GM12875 (cell line): Measurements from ENCODE around the gene LRRC4C.

ENCODE experiments used
- H3K4me3 ChIP-seq: one replicate; pipeline ENCODE4 v1.5.1; 2011; ENCODE audit warnings: low read depth, low read length, control low read depth
- TF ChIP-seq, protein P1 (sequence below): IDR thresholded peaks from 2 replicates; pipeline ENCODE4 v1.5.1; 2011; ENCODE audit warnings: low read depth, mild to moderate bottlenecking, control low read depth, inconsistent platforms, low read length, moderate library complexity, borderline replicate concordance; ENCODE audit not compliant: insufficient read depth

LRRC4C gene

GRCh38 chr11:41334007-41334933 lies 125.2 kb downstream of the LRRC4C start:
- no peak overlapping the region for H3K4me3 ChIP-seq
- TF ChIP-seq, protein P1, sequence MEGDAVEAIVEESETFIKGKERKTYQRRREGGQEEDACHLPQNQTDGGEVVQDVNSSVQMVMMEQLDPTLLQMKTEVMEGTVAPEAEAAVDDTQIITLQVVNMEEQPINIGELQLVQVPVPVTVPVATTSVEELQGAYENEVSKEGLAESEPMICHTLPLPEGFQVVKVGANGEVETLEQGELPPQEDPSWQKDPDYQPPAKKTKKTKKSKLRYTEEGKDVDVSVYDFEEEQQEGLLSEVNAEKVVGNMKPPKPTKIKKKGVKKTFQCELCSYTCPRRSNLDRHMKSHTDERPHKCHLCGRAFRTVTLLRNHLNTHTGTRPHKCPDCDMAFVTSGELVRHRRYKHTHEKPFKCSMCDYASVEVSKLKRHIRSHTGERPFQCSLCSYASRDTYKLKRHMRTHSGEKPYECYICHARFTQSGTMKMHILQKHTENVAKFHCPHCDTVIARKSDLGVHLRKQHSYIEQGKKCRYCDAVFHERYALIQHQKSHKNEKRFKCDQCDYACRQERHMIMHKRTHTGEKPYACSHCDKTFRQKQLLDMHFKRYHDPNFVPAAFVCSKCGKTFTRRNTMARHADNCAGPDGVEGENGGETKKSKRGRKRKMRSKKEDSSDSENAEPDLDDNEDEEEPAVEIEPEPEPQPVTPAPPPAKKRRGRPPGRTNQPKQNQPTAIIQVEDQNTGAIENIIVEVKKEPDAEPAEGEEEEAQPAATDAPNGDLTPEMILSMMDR: no peak

- no peak overlapping the region for H3K4me3 ChIP-seq
Measured at GRCh38 chr11:41333357-41333756, 126.1 kb downstream of the LRRC4C start.

GRCh38 chr11:41328324-41328723 lies 131.1 kb downstream of the LRRC4C start:
- H3K4me3 ChIP-seq: no peak overlapping the region
- TF ChIP-seq, protein P1: no peak

More at GRCh38 chr11:41333357-41333756, 126.1 kb downstream of the LRRC4C start:
- TF ChIP-seq, protein P1: no peak

DNA sequence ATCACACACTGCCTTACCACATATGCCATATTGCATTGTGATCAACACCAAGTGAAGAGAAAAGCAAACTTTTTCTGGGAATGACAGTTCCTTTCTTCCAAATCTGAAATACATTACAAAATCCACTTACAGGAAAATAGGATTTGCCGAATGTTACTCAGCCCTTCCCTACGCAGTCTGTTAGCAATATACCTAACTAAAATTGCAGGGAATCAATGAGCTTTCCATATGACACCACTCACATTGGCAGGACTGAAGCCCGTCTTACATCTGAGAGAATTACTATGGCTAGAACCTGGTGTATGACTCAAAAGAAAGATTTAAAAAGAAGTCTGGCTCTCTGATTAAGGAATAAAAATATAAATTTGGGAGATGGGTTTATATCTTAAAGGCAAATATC lies 136.0 kb downstream of the LRRC4C start:
- no peak overlapping the region for H3K4me3 ChIP-seq
- TF ChIP-seq, protein P1: no peak

GRCh38 chr11:41320653-41321052 lies 138.8 kb downstream of the LRRC4C start:
- no peak overlapping the region for H3K4me3 ChIP-seq
- TF ChIP-seq, protein P1: no peak

DNA sequence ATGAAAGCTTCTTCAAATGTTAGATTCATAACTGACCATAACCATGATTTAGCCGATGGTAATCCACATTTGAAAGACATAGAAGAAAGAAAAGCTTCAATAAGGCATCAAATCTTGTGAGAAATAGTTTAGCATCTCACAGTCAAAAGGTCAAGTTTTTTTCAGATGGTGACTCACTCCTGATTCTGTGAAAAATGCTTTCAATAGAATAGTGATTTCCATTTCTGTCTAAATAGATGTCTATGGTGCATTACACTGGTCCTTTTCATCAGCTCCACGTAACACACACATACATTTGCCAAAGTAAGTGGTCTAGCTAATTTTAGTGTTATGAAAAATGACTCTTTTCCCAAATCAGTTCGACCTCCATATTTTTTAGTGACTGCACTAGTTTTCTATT lies 139.2 kb downstream of the LRRC4C start:
- no peak overlapping the region for H3K4me3 ChIP-seq
- TF ChIP-seq, protein P1: no peak

DNA sequence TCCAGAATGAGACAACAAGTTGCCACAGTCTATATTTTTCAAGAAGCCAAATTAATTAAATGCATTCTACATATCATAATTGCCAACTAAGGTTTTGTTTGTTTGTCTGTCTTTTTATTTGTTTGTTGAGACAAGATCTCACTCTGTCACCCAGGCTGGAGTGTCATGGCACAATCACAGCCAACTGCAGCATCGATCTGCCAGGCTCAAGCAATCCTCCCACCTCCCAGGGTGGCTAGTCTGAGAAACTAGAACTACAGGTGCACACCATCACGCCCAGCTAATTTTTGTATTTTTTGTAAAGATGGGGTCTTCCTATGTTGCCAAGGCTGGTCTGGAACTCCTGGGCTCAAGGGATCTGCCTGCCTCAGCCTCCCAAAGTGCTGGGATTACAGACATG lies 140.0 kb downstream of the LRRC4C start:
- no peak overlapping the region for H3K4me3 ChIP-seq
- TF ChIP-seq, protein P1: no peak
